Cerebellar nuclear complex (tissue), 1 donor: ENCODE results near the gene PPIP5K1.

ENCODE experiments used
- DNase-seq, 2 experiments: peaks; one replicate each; lab custom pipeline; 2025; lab: John Stamatoyannopoulos, UW

PPIP5K1 gene

GRCh38 chr15:43517354-43518196 is 72.4 kb downstream of the PPIP5K1 start, which contains the start of gene MAP1A:
Gene MAP1A, plus strand, starts transcription at chr15:43517608. Its CDS starts 3,866 bp downstream, at chr15:43521474.
- no peak for DNase-seq

- no peak for DNase-seq
These were observed 73.1 kb downstream of the PPIP5K1 start for GRCh38 chr15:43516801-43517353.

- DNase-seq: no peak
These were observed 73.8 kb downstream of the PPIP5K1 start for GRCh38 chr15:43516185-43516584.

- no peak for DNase-seq
These were observed 74.3 kb downstream of the PPIP5K1 start for GRCh38 chr15:43515741-43516140.

- DNase-seq: peak in 1 of 2 experiments; percentile 28
These were observed 75.6 kb downstream of the PPIP5K1 start for GRCh38 chr15:43514241-43515057.

- DNase-seq: no peak
These were observed 76.5 kb downstream of the PPIP5K1 start for GRCh38 chr15:43513550-43513949.

- DNase-seq: no peak
These were observed 78.8 kb downstream of the PPIP5K1 start for GRCh38 chr15:43511012-43511885.

GRCh38 chr15:43510200-43511011 is 79.6 kb downstream of the PPIP5K1 start:
- DNase-seq: peak; percentile 93 to 94

- no peak for DNase-seq
These were observed 80.3 kb downstream of the PPIP5K1 start for GRCh38 chr15:43509660-43510199.

GRCh38 chr15:43508991-43509659 is 80.9 kb downstream of the PPIP5K1 start:
- DNase-seq: no peak

- no peak for DNase-seq
These were observed 81.6 kb downstream of the PPIP5K1 start for GRCh38 chr15:43508421-43508820.

- no peak for DNase-seq
These were observed 84.3 kb downstream of the PPIP5K1 start for GRCh38 chr15:43505738-43506137.

GRCh38 chr15:43499635-43500034 is 90.4 kb downstream of the PPIP5K1 start:
- DNase-seq: no peak

- no peak for DNase-seq
These were observed 91.0 kb downstream of the PPIP5K1 start for GRCh38 chr15:43498990-43499389.

GRCh38 chr15:43493703-43494472 is 96.1 kb downstream of the PPIP5K1 start:
- no peak for DNase-seq

GRCh38 chr15:43492673-43493601 is 97.1 kb downstream of the PPIP5K1 start, which contains the start of gene TP53BP1:
Gene TP53BP1, minus strand, starts transcription at chr15:43493156. Its CDS starts 113 bp downstream, at chr15:43493043.
- DNase-seq: peak; percentile 80 to 95

- no peak for DNase-seq
These were observed 97.7 kb downstream of the PPIP5K1 start for GRCh38 chr15:43492266-43492665.

GRCh38 chr15:43489191-43489590 is 100.8 kb downstream of the PPIP5K1 start:
- DNase-seq: no peak
